ENCODE data around the gene P2RX6. TPM values are rescaled to one million over a fixed set of nuclear protein-coding genes. Genes with fewer than 3 reads are reported as not detected.

Gene P2RX6
- total RNA-seq, 1 donor from 2014 or later = 1.5 TPM

DNA sequence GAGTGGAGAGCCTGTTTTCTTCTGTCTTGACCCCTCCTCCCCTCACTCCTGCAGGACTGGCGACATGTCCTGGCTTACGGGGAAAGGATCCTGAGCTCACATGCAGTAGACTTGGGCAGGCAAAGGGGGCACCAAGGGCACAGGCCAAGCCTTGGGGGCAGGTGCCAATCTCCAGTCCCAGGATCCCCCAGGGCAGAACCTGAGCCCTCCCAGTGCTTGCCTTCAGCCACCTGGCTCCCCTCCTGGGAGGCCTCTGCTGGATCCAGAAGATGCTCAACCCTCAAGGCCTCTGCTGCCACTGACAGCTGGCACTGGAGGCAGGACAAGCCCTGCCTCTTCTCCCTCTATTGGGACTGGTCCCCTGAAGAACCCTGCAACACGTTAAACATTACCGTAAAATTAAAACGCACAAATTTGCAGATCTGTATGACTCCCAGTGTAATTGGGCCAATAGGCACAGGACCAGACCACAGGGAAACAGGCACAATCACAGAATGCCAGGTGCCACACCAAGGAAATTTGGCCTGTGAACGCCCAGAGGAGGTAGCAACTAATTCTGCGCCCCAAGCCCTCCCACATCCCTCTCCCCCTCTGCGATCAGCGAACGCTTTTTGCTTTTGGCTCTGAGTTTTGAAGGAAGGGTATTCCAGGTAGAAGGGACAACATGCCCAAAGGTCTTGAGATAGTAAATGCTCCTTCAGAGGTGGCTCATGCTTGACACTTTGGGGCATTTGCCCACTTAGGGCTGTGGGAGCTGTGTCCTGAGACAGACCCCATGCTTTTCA is 33.8 kb upstream of the P2RX6 start:
- Mint-ChIP-seq H3K27me3 (ENCODE audit: unreplicated experiment) (peaks cover 9% of the 10 kb centered on the region), H3K27ac (ENCODE audit: unreplicated experiment) (peak overlapping the region; percentile 59), H3K4me1 (ENCODE audit: low read depth, unreplicated experiment) (peaks cover 7% of the 10 kb centered on the region), H3K9me3 (ENCODE audit: unreplicated experiment) (peaks cover 10% of the 10 kb centered on the region), H3K4me3 (ENCODE audit: unreplicated experiment) (peak overlapping the region; percentile 84), H3K36me3 (ENCODE audit: unreplicated experiment) (no peaks in the 10 kb centered on the region)
- TF ChIP-seq CTCF (IDR thresholded peaks at IDR 0.05; ENCODE audit: partially characterized antibody, unreplicated experiment) = no peak
- no peak for DNase-seq

GRCh38 chr22:20981787-20982562 is 33.0 kb upstream of the P2RX6 start, which contains the start of gene LZTR1:
TSS of gene LZTR1 (plus strand) at chr22:20982297. CDS start at chr22:20982372, 75 bp downstream.
- H3K4me3 Mint-ChIP-seq (ENCODE audit: unreplicated experiment) = peak within 1 kb of the TSS; percentile 99
- peaks cover 7% of the 10 kb centered on the region for H3K4me1 Mint-ChIP-seq (ENCODE audit: low read depth, unreplicated experiment)
- peak; percentile 20 for TF ChIP-seq CTCF (IDR thresholded peaks at IDR 0.05; ENCODE audit: partially characterized antibody, unreplicated experiment)
- peaks cover 9% of the 10 kb centered on the region for H3K27me3 Mint-ChIP-seq (ENCODE audit: unreplicated experiment)
- peaks cover 9% of the 10 kb centered on the region for H3K9me3 Mint-ChIP-seq (ENCODE audit: unreplicated experiment)
- peak within 1 kb of the TSS; percentile 91 for H3K27ac Mint-ChIP-seq (ENCODE audit: unreplicated experiment)
- DNase-seq = peak; percentile 91
- no peaks in the 10 kb centered on the region for H3K36me3 Mint-ChIP-seq (ENCODE audit: unreplicated experiment)

DNA sequence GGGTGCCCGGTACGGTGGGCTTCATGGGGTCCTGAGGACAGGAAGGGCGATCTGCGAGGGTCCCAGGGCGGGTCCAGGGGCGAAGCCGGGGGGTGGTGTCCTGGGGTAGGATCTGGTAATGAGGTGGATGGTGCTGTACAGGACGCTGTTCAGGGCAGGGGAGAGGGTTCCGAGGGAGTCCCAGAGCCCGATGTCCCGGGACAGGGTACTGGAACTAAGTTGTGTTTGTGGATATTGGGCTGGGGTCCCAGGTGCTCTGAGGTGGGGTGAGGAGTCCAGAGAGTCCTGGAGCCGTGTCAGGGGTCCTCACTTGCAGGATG is 32.4 kb upstream of the P2RX6 start:
- peak overlapping the region; percentile 91 for H3K27ac Mint-ChIP-seq (ENCODE audit: unreplicated experiment)
- peaks cover 9% of the 10 kb centered on the region for H3K9me3 Mint-ChIP-seq (ENCODE audit: unreplicated experiment)
- no peaks in the 10 kb centered on the region for H3K36me3 Mint-ChIP-seq (ENCODE audit: unreplicated experiment)
- H3K4me1 Mint-ChIP-seq (ENCODE audit: low read depth, unreplicated experiment) = peaks cover 7% of the 10 kb centered on the region
- DNase-seq = no peak
- TF ChIP-seq CTCF (IDR thresholded peaks at IDR 0.05; ENCODE audit: partially characterized antibody, unreplicated experiment) = no peak
- peak overlapping the region; percentile 99 for H3K4me3 Mint-ChIP-seq (ENCODE audit: unreplicated experiment)
- H3K27me3 Mint-ChIP-seq (ENCODE audit: unreplicated experiment) = peaks cover 9% of the 10 kb centered on the region

DNA sequence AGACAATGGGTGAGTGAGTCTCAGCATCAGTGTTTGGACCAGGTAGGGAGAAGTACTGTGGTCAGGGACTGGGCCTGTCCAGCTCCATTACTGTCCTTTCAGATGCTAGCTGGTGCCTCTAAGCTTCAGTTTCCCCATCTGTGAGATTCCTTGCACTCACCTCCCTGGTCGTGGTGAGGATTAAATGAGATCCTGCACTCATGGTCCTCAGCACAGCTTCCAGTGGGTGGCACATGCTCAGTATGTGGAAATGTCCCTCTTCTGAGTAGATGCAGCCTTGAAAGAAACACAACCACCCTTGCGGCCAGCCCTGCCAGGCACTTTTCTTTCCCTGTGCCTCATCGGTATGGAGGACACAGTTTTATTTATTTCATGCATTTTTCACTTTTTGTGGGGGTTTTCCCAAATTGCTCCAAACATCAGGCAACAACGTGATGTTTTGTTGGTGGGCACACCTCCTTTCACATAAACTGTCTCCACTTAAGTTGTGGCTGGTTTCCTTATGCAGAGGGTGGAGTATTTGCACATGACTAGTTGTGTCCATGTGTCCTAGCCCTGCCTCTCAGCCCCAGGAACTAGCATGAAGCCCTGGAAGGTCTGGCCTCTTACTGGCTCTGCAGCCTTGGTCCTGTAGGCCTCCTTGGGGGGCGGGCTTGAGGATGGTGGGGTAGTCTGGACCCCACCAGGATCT is 31.7 kb upstream of the P2RX6 start:
- TF ChIP-seq CTCF (IDR thresholded peaks at IDR 0.05; ENCODE audit: partially characterized antibody, unreplicated experiment) = no peak
- no peak for DNase-seq
- Mint-ChIP-seq H3K9me3 (ENCODE audit: unreplicated experiment) (peaks cover 9% of the 10 kb centered on the region), H3K27me3 (ENCODE audit: unreplicated experiment) (peaks cover 9% of the 10 kb centered on the region), H3K36me3 (ENCODE audit: unreplicated experiment) (no peaks in the 10 kb centered on the region), H3K27ac (ENCODE audit: unreplicated experiment) (peak overlapping the region; percentile 91), H3K4me3 (ENCODE audit: unreplicated experiment) (peak overlapping the region; percentile 99), H3K4me1 (ENCODE audit: low read depth, unreplicated experiment) (peaks cover 7% of the 10 kb centered on the region)

Data from glutamatergic neuron (in vitro differentiated cells).